Endothelial cell of umbilical vein (primary cell): ENCODE results near the gene P2RY11. TPM values are rescaled to one million over a fixed set of nuclear protein-coding genes. Genes with fewer than 3 reads are reported as not detected.

Experiments
- BruUV-seq: library from RNA; stranded (reverse); fragments of 400-500 nt; replicated peaks from 2 replicates; lab custom pipeline; 2021; lab: Mats Ljungman, UMichigan
- CTCF ChIA-PET: fragments of 300-600, 350-600 bp; sonication (Branson Sonifier 250); formaldehyde crosslinking; loops from one replicate; lab custom pipeline; 2021; ENCODE audit warnings: antibody characterized with exemption, inconsistent platforms; lab: Charles Lee
- POLR2A ChIA-PET: fragments of 300-600, 350-600 bp; sonication (Branson Sonifier 250); formaldehyde crosslinking; loops from one replicate; lab custom pipeline; 2021; ENCODE audit warnings: antibody characterized with exemption, inconsistent platforms; lab: Charles Lee
- DNase-seq: peaks from one replicate; pipeline ENCODE4 v3.0.0-alpha.2; 2011; ENCODE audit warnings: low read depth, low spot score
- FAIRE-seq: peaks from 2 replicates; lab custom pipeline; 2011; peaks lifted over from hg19 to GRCh38; lab: Jason Lieb, UNC
- H2AFZ ChIP-seq: 2 replicates; pipeline ENCODE4 v1.6.0; 2012; ENCODE audit warnings: low read depth, low read length, control low read depth, inconsistent platforms
- H3K27ac ChIP-seq: 2 replicates; pipeline ENCODE4 v1.5.1; 2011; ENCODE audit warnings: low read depth, mild to moderate bottlenecking, control low read depth, low read length, moderate library complexity; ENCODE audit not compliant: insufficient read depth
- H3K27me3 ChIP-seq, 2 experiments: 2 replicates each; pipeline versions ENCODE4 v1.6.0 to v1.6.1; 2011; ENCODE audit warnings: low read length in 2 of 2, mixed read lengths in 1 of 2; ENCODE audit not compliant: control insufficient read depth in 2 of 2, insufficient read depth in 2 of 2
- H3K36me3 ChIP-seq, 2 experiments: 2 replicates in 1 of 2; 3 replicates in 1 of 2; pipeline ENCODE4 v1.5.1; 2011; ENCODE audit warnings: low read length in 2 of 2, mild to moderate bottlenecking in 1 of 2, moderate library complexity in 1 of 2; ENCODE audit not compliant: control insufficient read depth in 2 of 2, insufficient read depth in 2 of 2; ENCODE audit errors: extremely low read depth in 1 of 2
- H3K4me1 ChIP-seq: 3 replicates; pipeline ENCODE4 v1.5.1; 2011; ENCODE audit warnings: mild to moderate bottlenecking, low read length; ENCODE audit not compliant: control insufficient read depth, insufficient read depth; ENCODE audit errors: extremely low read depth
- H3K4me2 ChIP-seq: 2 replicates; pipeline ENCODE4 v1.6.1; 2011; ENCODE audit warnings: low read length, control low read depth, mixed read lengths; ENCODE audit not compliant: insufficient read depth
- H3K4me3 ChIP-seq, 3 experiments: fragments of 200-600 bp in 1 of 3; sonication (generic), shearing (Covaris generic) in 1 of 3; replicated peaks in 1 of 3; 2 replicates each; pipeline ENCODE4 v1.5.1; 2011 to 2016; ENCODE audit warnings: control low read depth in 3 of 3, low read length in 3 of 3, mild to moderate bottlenecking in 2 of 3, inconsistent platforms in 1 of 3, low read depth in 1 of 3, moderate library complexity in 1 of 3; ENCODE audit not compliant: insufficient read depth in 1 of 3
- H3K79me2 ChIP-seq: 2 replicates; pipeline ENCODE4 v1.6.0; 2012; ENCODE audit warnings: low read length, inconsistent platforms; ENCODE audit not compliant: control insufficient read depth, insufficient read depth
- H3K9ac ChIP-seq: replicated peaks from 2 replicates; pipeline ENCODE3; 2011; ENCODE audit warnings: low read length, control low read depth; ENCODE audit not compliant: insufficient read depth; ENCODE audit errors: extremely low read depth
- H3K9me1 ChIP-seq: replicated peaks from 3 replicates; pipeline ENCODE4 v1.6.0; 2011; ENCODE audit warnings: mild to moderate bottlenecking, low read length; ENCODE audit not compliant: control insufficient read depth, insufficient read depth; ENCODE audit errors: extremely low read depth
- H3K9me3 ChIP-seq: replicated peaks from 2 replicates; pipeline ENCODE4 v1.5.1; 2012; ENCODE audit warnings: low read length, inconsistent platforms; ENCODE audit not compliant: control insufficient read depth, insufficient read depth
- H4K20me1 ChIP-seq: replicated peaks from 2 replicates; pipeline ENCODE3; 2011; ENCODE audit warnings: mild to moderate bottlenecking, low read length; ENCODE audit not compliant: control insufficient read depth, insufficient read depth; ENCODE audit errors: extremely low read depth
- CTCF ChIP-seq, 2 donors: IDR thresholded peaks; 1 replicate in 1 of 2; 2 replicates in 1 of 2; pipeline ENCODE4 v1.5.1; 2011; ENCODE audit warnings: low read length in 2 of 2, mild to moderate bottlenecking in 2 of 2, moderate library complexity in 2 of 2, control low read depth in 1 of 2, inconsistent platforms in 1 of 2, low read depth in 1 of 2; ENCODE audit not compliant: insufficient read depth in 1 of 2; ENCODE audit errors: extremely low read depth in 1 of 2
- GATA2 ChIP-seq: IDR thresholded peaks from 2 replicates; pipeline ENCODE4 v1.7.0; 2011; ENCODE audit warnings: low read depth, mild to moderate bottlenecking, moderate library complexity, mixed read lengths, low read length; ENCODE audit not compliant: insufficient read length, insufficient read depth
- MAX ChIP-seq: IDR thresholded peaks from 2 replicates; pipeline ENCODE4 v1.6.1; 2011; ENCODE audit not compliant: insufficient read depth, insufficient read length
- POLR2A ChIP-seq: IDR thresholded peaks from 2 replicates; pipeline ENCODE4 v1.6.1; 2012; ENCODE audit warnings: low read depth, mild to moderate bottlenecking, control low read depth, low read length
- POLR2AphosphoS5 ChIP-seq: IDR thresholded peaks from 2 replicates; pipeline ENCODE4 v1.6.1; 2012; ENCODE audit warnings: low read depth, mild to moderate bottlenecking, control low read depth, low read length, moderate library complexity; ENCODE audit not compliant: insufficient read depth
- dilution Hi-C: fragments of 300-500 bp; cut with MboI; formaldehyde crosslinking; loops from one replicate; pipeline ENCODE4 v1.15.0; 2019; ENCODE audit warnings: low sequenced_read_pairs; ENCODE audit not compliant: extremely low pct_ligation_motif_present
- intact Hi-C: fragments of 100-400 bp; cut with micrococcal nuclease; formaldehyde crosslinking; loops from one replicate; pipeline ENCODE4 v1.10.0; 2022
- polyA plus RNA-seq, 4 experiments: library from polyadenylated mRNA; depleted of rRNA in 3 of 4; stranded (reverse) in 3 of 4; unstranded in 1 of 4; fragments of >200 nt; gene quantifications; 2 replicates each; pipeline versions ENCODE4 v1.2.1 to v1.2.3, GENCODE V29; 2011 to 2012; ENCODE audit warnings: missing spikeins in 1 of 4
- total RNA-seq: library from RNA; stranded (reverse); gene quantifications from 2 replicates; pipeline ENCODE4 v1.2.3, GENCODE V29; 2021

The P2RY11 gene
- total and polyA plus RNA-seq, 2 donors (not counting 3 experiments of a cell fraction or from before 2014, with no cell fraction given), result 3.6 to 14.6 TPM

DNA sequence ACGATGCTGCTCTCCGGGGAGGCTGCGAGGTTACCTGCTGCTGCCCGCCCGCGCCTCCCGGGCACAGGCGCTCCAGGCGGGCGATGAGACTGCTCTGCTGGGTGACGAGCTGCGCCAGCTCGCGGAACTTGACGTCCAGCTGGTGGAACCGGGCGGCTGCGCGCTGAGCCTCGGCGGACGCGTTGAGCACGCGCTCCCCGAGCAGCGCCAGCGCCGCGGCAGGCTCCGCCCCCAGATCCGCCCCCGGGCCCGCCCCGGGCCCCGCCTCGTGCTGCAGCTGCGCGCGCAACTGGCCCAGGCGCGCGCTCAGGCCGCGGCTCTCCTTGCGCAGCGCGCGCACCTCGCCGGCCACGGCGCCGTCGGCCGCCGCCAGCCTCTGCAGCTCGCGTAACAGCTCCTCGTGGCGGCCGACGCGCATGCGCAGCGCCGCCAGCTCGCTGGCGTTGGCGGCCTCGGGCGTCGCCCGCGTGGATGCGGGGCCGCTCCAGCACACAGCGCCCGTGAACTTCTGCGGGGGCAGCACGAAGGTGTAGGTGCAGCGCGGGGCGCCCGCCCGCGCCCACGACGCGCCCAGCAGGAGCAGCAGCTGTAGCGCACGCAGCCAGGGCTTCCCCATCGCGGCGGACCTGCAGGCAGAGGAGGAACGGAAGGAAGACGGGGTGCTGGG lies 15.4 kb upstream of the P2RY11 start:
- no TSS peak for BruUV-seq
- FAIRE-seq (peak; percentile 91), DNase-seq (peak; percentile 91)
- peak overlapping the region; percentile 59 for H3K4me2 ChIP-seq
- H3K79me2 ChIP-seq, result no peaks in the 10 kb centered on the region
- peak; percentile 47 for TF ChIP-seq MAX
- TF ChIP-seq POLR2A, result peak; percentile 75
- TF ChIP-seq POLR2AphosphoS5, result peak; percentile 82
- no peak for TF ChIP-seq GATA2
- TF ChIP-seq CTCF (IDR thresholded peaks at IDR 0.05; ENCODE audit: extremely low read depth in 1 of 2, insufficient read depth in 1 of 2, low read depth in 1 of 2, low read length in 2 of 2), result no peak
- peaks cover 0 to 3% of the 10 kb centered on the region in 2 experiments for H3K27me3 ChIP-seq
- dilution Hi-C loops (no loop called here), intact Hi-C loops (loop anchor here (1.0 to 2.0 kb wide), 2 partner anchors 10 to 165 kb away; partner anchors contain the start of gene PPAN)
- H3K27ac ChIP-seq, result no peak overlapping the region
- no peaks in the 10 kb centered on the region for H3K9me1 ChIP-seq
- H3K36me3 ChIP-seq, result peaks cover 0 to 3% of the 10 kb centered on the region in 2 experiments
- no peak overlapping the region for H3K9ac ChIP-seq
- ChIA-PET CTCF (interaction anchor here (0.7 to 2.6 kb wide), 8 partner anchors 8 to 165 kb away, joined by 3 to 17 read pairs (median 6); partner anchors contain the start of gene PPAN), POLR2A (interaction anchor here (2.0 kb wide), 1 partner anchor 10 kb away, joined by 11 read pairs; the partner anchor contains the start of gene PPAN)
- peak overlapping the region; percentile 94 for H2AFZ ChIP-seq
- no peaks in the 10 kb centered on the region for H4K20me1 ChIP-seq
- peaks cover 3% of the 10 kb centered on the region for H3K4me1 ChIP-seq
- peak overlapping the region in 1 of 3 experiments; percentile 35 for H3K4me3 ChIP-seq
- H3K9me3 ChIP-seq, result no peaks in the 10 kb centered on the region
